H9 (cell line): ENCODE data around the gene TCF15. TPM values are rescaled to one million over a fixed set of nuclear protein-coding genes. Genes with fewer than 3 reads are reported as not detected.

ENCODE experiments used
- DNase-seq: peaks from one replicate; pipeline ENCODE4 v3.0.0-alpha.2; 2017
- H2AFZ ChIP-seq: one replicate; pipeline ENCODE4 v1.6.1; 2013; ENCODE audit warnings: mild to moderate bottlenecking, low read length, control low read depth, moderate library complexity
- H2AK5ac ChIP-seq: 2 replicates; pipeline ENCODE4 v1.6.1; 2013; ENCODE audit warnings: low read length, control low read depth, mixed read lengths; ENCODE audit not compliant: insufficient read length
- H2BK120ac ChIP-seq: one replicate; pipeline ENCODE4 v1.6.1; 2013; ENCODE audit warnings: low read depth, mild to moderate bottlenecking, low read length, control low read depth, inconsistent platforms; ENCODE audit not compliant: poor library complexity, severe bottlenecking
- H2BK12ac ChIP-seq: 2 replicates; pipeline ENCODE4 v1.6.1; 2013; ENCODE audit warnings: low read length, control low read depth, mixed read lengths, low read depth; ENCODE audit not compliant: insufficient read length
- H2BK15ac ChIP-seq: 2 replicates; pipeline ENCODE4 v1.6.1; 2013; ENCODE audit warnings: low read depth, low read length, control low read depth
- H2BK20ac ChIP-seq: one replicate; pipeline ENCODE4 v1.6.1; 2013; ENCODE audit warnings: low read depth, mild to moderate bottlenecking, low read length, control low read depth, inconsistent platforms; ENCODE audit not compliant: poor library complexity, severe bottlenecking
- H2BK5ac ChIP-seq: 2 replicates; pipeline ENCODE4 v1.6.1; 2013; ENCODE audit warnings: low read length, control low read depth, mixed read lengths; ENCODE audit not compliant: insufficient read length
- H3K14ac ChIP-seq: 2 replicates; pipeline ENCODE4 v1.6.1; 2013; ENCODE audit warnings: low read length, control low read depth; ENCODE audit not compliant: insufficient read depth
- H3K18ac ChIP-seq: 2 replicates; pipeline ENCODE4 v1.6.1; 2013; ENCODE audit warnings: low read depth, mild to moderate bottlenecking, mixed read lengths, low read length, control low read depth; ENCODE audit not compliant: insufficient read length
- H3K23ac ChIP-seq: 2 replicates; pipeline ENCODE4 v1.6.1; 2013; ENCODE audit warnings: low read length, control low read depth, mixed read lengths, low read depth; ENCODE audit not compliant: insufficient read length
- H3K23me2 ChIP-seq: 2 replicates; pipeline ENCODE4 v1.6.1; 2013; ENCODE audit warnings: low read depth, mild to moderate bottlenecking, mixed read lengths, low read length, control low read depth; ENCODE audit not compliant: insufficient read length, poor library complexity, severe bottlenecking
- H3K27ac ChIP-seq: 2 replicates; pipeline ENCODE4 v1.5.1; 2013; ENCODE audit warnings: low read length, control low read depth, mixed read lengths, low read depth; ENCODE audit not compliant: insufficient read length
- H3K27me3 ChIP-seq: 2 replicates; pipeline ENCODE4 v1.6.1; 2013; ENCODE audit warnings: low read length, control low read depth, inconsistent platforms; ENCODE audit not compliant: insufficient read depth
- H3K4ac ChIP-seq: 2 replicates; pipeline ENCODE4 v1.6.1; 2013; ENCODE audit warnings: low read depth, mild to moderate bottlenecking, control low read depth, inconsistent platforms, low read length, moderate library complexity
- H3K4me1 ChIP-seq: 2 replicates; pipeline ENCODE4 v1.6.1; 2013; ENCODE audit warnings: low read length, control low read depth, inconsistent platforms; ENCODE audit not compliant: insufficient read depth
- H3K4me2 ChIP-seq: 2 replicates; pipeline ENCODE4 v1.6.1; 2013; ENCODE audit warnings: low read length, control low read depth, mixed read lengths; ENCODE audit not compliant: insufficient read length, insufficient read depth
- H3K56ac ChIP-seq: 2 replicates; pipeline ENCODE4 v1.6.1; 2013; ENCODE audit warnings: low read depth, mild to moderate bottlenecking, mixed read lengths, low read length, control low read depth; ENCODE audit not compliant: insufficient read length
- H3K79me1 ChIP-seq: 2 replicates; pipeline ENCODE4 v1.6.1; 2013; ENCODE audit warnings: low read depth, mild to moderate bottlenecking, moderate library complexity, low read length, control low read depth, inconsistent platforms; ENCODE audit not compliant: insufficient read depth, poor library complexity, severe bottlenecking
- H3K79me2 ChIP-seq: 2 replicates; pipeline ENCODE4 v1.6.1; 2013; ENCODE audit warnings: low read length, control low read depth, inconsistent platforms; ENCODE audit not compliant: insufficient read depth
- H3K9ac ChIP-seq: 2 replicates; pipeline ENCODE4 v1.6.1; 2013; ENCODE audit warnings: low read length, control low read depth, mixed read lengths; ENCODE audit not compliant: insufficient read length; ENCODE audit errors: extremely low read depth
- H3K9me3 ChIP-seq: one replicate; pipeline ENCODE4 v1.6.1; 2013; ENCODE audit warnings: low read depth, low read length, inconsistent platforms; ENCODE audit not compliant: control insufficient read depth
- H3T11ph ChIP-seq: one replicate; pipeline ENCODE4 v1.6.1; 2013; ENCODE audit warnings: mild to moderate bottlenecking, low read length, control low read depth, inconsistent platforms
- H4K20me1 ChIP-seq: one replicate; pipeline ENCODE4 v1.6.1; 2013; ENCODE audit not compliant: control insufficient read depth, insufficient read length, insufficient read depth
- H4K5ac ChIP-seq: 2 replicates; pipeline ENCODE4 v1.6.1; 2013; ENCODE audit warnings: low read depth, mild to moderate bottlenecking, mixed read lengths, low read length, control low read depth; ENCODE audit not compliant: insufficient read length
- H4K8ac ChIP-seq: replicated peaks from 2 replicates; pipeline ENCODE4 v1.6.1; 2013; ENCODE audit warnings: low read length, control low read depth, mixed read lengths, low read depth; ENCODE audit not compliant: insufficient read length
- H4K91ac ChIP-seq: 2 replicates; pipeline ENCODE4 v1.6.1; 2013; ENCODE audit warnings: low read depth, mild to moderate bottlenecking, moderate library complexity, mixed read lengths, low read length, control low read depth; ENCODE audit not compliant: insufficient read length
- H3K27ac Mint-ChIP-seq, 3 experiments: 2 replicates in 2 of 3; 3 replicates in 1 of 3; pipeline ENCODE4 v1.8.0; 2020 to 2021; ENCODE audit warnings: mixed read lengths in 3 of 3, mild to moderate bottlenecking in 1 of 3, moderate library complexity in 1 of 3
- H3K27me3 Mint-ChIP-seq: 2 replicates; pipeline ENCODE4 v1.8.0; 2021; ENCODE audit warnings: low read depth, mild to moderate bottlenecking, moderate library complexity, mixed read lengths
- H3K36me3 Mint-ChIP-seq, 3 experiments: 2 replicates in 2 of 3; 3 replicates in 1 of 3; pipeline ENCODE4 v1.8.0; 2020 to 2021; ENCODE audit warnings: low read depth in 3 of 3, mixed read lengths in 3 of 3; ENCODE audit not compliant: insufficient read depth in 1 of 3
- H3K4me1 Mint-ChIP-seq, 2 experiments: 2 replicates each; pipeline ENCODE4 v1.8.0; 2020; ENCODE audit warnings: mixed read lengths in 2 of 2
- H3K4me3 Mint-ChIP-seq, 2 experiments: 2 replicates in 1 of 2; 3 replicates in 1 of 2; pipeline ENCODE4 v1.8.0; 2020 to 2021; ENCODE audit warnings: mild to moderate bottlenecking in 2 of 2, mixed read lengths in 2 of 2, moderate library complexity in 1 of 2
- H3K9me3 Mint-ChIP-seq, 2 experiments: 2 replicates in 1 of 2; 3 replicates in 1 of 2; pipeline ENCODE4 v1.8.0; 2020; ENCODE audit warnings: mild to moderate bottlenecking in 2 of 2, mixed read lengths in 2 of 2, moderate library complexity in 1 of 2
- WGBS: extraction: QIAGEN DNeasy Blood & Tissue Kit; methylation state at CpG from one replicate; pipeline ENCODE4 v1.1.7; 2013; ENCODE audit warnings: missing lambda C conversion rate, low lambda C conversion rate, mixed read lengths; ENCODE audit not compliant: insufficient read length; ENCODE audit errors: extremely low coverage; 5-methylcytosine and 5-hydroxymethylcytosine counted together
- total RNA-seq: library from RNA; stranded (reverse); gene quantifications from 2 replicates; pipeline ENCODE4 v1.2.1, GENCODE V29; 2021
- TF ChIP-seq, protein P1 (sequence below): fragments of 200-600 bp; sonication (generic); conservative IDR thresholded peaks from 3 replicates; pipeline ENCODE4 v1.8.0; 2021; ENCODE audit warnings: antibody characterized with exemption, mild to moderate bottlenecking

The TCF15 gene
- total RNA-seq, 1 experiment from 2014 or later: 2.0 TPM

DNA sequence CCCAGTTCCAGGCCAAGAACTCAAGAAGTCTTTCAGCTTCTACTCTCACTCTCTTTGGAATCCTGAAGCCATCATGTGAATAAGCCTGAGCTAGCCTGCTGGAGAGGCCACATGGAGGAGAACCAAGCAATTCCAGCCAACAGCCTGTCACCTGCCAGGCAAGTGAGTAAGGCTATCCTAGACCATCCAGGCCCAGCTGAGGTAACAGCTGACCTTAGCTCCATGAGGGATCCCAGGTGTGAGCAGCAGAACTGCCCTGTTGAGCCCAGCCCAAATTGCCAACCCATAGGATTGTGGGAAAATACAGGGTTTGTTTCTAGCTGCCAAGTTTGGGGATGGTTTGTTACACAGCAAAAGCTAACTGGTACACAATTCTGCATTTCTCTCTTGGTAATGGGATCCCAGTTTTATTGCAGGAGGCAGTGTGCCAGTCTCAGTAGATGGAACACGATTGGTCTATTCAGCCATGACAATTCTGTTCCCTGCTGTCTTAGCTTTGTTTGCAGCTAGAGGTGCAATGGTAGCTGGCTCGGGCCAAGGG, 37.4 kb upstream of the TCF15 start:
- H3K79me2 ChIP-seq: no peaks in the 10 kb centered on the region; the same call in 1 of the 2 replicates
- TF ChIP-seq, protein P1, sequence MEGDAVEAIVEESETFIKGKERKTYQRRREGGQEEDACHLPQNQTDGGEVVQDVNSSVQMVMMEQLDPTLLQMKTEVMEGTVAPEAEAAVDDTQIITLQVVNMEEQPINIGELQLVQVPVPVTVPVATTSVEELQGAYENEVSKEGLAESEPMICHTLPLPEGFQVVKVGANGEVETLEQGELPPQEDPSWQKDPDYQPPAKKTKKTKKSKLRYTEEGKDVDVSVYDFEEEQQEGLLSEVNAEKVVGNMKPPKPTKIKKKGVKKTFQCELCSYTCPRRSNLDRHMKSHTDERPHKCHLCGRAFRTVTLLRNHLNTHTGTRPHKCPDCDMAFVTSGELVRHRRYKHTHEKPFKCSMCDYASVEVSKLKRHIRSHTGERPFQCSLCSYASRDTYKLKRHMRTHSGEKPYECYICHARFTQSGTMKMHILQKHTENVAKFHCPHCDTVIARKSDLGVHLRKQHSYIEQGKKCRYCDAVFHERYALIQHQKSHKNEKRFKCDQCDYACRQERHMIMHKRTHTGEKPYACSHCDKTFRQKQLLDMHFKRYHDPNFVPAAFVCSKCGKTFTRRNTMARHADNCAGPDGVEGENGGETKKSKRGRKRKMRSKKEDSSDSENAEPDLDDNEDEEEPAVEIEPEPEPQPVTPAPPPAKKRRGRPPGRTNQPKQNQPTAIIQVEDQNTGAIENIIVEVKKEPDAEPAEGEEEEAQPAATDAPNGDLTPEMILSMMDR: no peak

More for the DNA sequence above, 37.4 kb upstream of the TCF15 start:
- Histone ChIP-seq H3K27ac (no peak overlapping the region), H3K56ac (no peak overlapping the region), H3K4me1 (no peaks in the 10 kb centered on the region; the same call in 1 of the 2 replicates), H4K20me1 (no peaks in the 10 kb centered on the region), H3K9me3 (no peaks in the 10 kb centered on the region), H2BK120ac (no peak overlapping the region), H2BK15ac (no peak overlapping the region), H4K91ac (no peak overlapping the region), H2BK5ac (no peak overlapping the region), H3K14ac (no peak overlapping the region), H2AFZ (no peak overlapping the region), H3K4me2 (no peak overlapping the region), H4K8ac (no peak overlapping the region), H2BK12ac (no peak overlapping the region), H3K23ac (no peak overlapping the region), H2AK5ac (no peak overlapping the region), H4K5ac (no peak overlapping the region), H3K23me2 (peaks cover 4% of the 10 kb centered on the region), H3T11ph (no peak overlapping the region), H3K27me3 (no peaks in the 10 kb centered on the region), H3K18ac (no peak overlapping the region), H3K4ac (no peak overlapping the region), H3K9ac (no peak overlapping the region), H2BK20ac (no peak overlapping the region), H3K79me1 (no peaks in the 10 kb centered on the region)
- WGBS: no CpG with 5 or more reads among the region's 2 CpGs
- peaks cover 1% of the 10 kb centered on the region; the same call in 1 of the 2 replicates for H3K27me3 Mint-ChIP-seq
- H3K4me1 Mint-ChIP-seq: peaks cover 23 to 24% of the 10 kb centered on the region in 2 experiments
- peaks cover 0 to 2% of the 10 kb centered on the region in 2 experiments; a peak in 1 of 5 replicates for H3K9me3 Mint-ChIP-seq
- DNase-seq: no peak
- H3K36me3 Mint-ChIP-seq: peaks cover 25 to 40% (median 37%) of the 10 kb centered on the region in 3 experiments
- H3K4me3 Mint-ChIP-seq: no peak overlapping the region
- H3K27ac Mint-ChIP-seq: no peak overlapping the region; a peak in 1 of 7 replicates
